Colonic mucosa (tissue), 4 donors: Measurements from ENCODE around the gene CARNS1. TPM values are rescaled to one million over a fixed set of nuclear protein-coding genes. Genes with fewer than 3 reads are reported as not detected.

Source experiments
- DNase-seq: peaks from one replicate; pipeline ENCODE4 v3.0.0-alpha.2; 2020
- H3K27ac ChIP-seq: fragments of 200-600 bp; one replicate; pipeline ENCODE4 v1.8.0; 2021
- H3K27me3 ChIP-seq: fragments of 200-600 bp; one replicate; pipeline ENCODE4 v1.8.0; 2021
- H3K36me3 ChIP-seq: fragments of 200-600 bp; one replicate; pipeline ENCODE4 v1.8.0; 2021
- H3K4me1 ChIP-seq: fragments of 200-600 bp; one replicate; pipeline ENCODE4 v1.8.0; 2021; ENCODE audit warnings: mild to moderate bottlenecking
- H3K4me3 ChIP-seq: fragments of 200-600 bp; one replicate; pipeline ENCODE4 v1.8.0; 2021
- H3K9ac ChIP-seq, 2 donors: one replicate each; pipeline ENCODE4 v1.7.0; 2013; ENCODE audit warnings: control low read depth in 2 of 2, low read depth in 2 of 2, low read length in 2 of 2
- H3K9me3 ChIP-seq: fragments of 200-600 bp; one replicate; pipeline ENCODE4 v1.8.0; 2021
- CTCF ChIP-seq: fragments of 200-600 bp; IDR thresholded peaks from one replicate; pipeline ENCODE4 v1.8.0; 2022; ENCODE audit warnings: antibody characterized with exemption, mild to moderate bottlenecking
- intact Hi-C: fragments of 100-400 bp; cut with DNase I; formaldehyde crosslinking; loops from one replicate; pipeline ENCODE4 v1.14.1; 2022
- total RNA-seq, 2 donors: library from RNA; stranded (reverse); fragmentation: NEBNext Ultra II Directional in 1 of 2; extraction: Animal tissue kit (Norgen Biotek cat#: 25700) in 1 of 2; gene quantifications; one replicate each; pipeline ENCODE4 v1.2.1, GENCODE V29; 2021
- donor health status: healthy.
- donor health status: DM: no; HTN: no; CAD: no.
- donor health status: DM: no; HTN: no; CAD: no.

CARNS1 gene
- total RNA-seq, 2 donors from 2014 or later: 0.20 to 0.32 TPM

GRCh38 chr11:67387069-67387468 is 28.4 kb upstream of the CARNS1 start:
- TF ChIP-seq CTCF: no peak
- H3K27me3 ChIP-seq: no peaks in the 10 kb centered on the region
- no peak for DNase-seq
- H3K9me3 ChIP-seq: no peaks in the 10 kb centered on the region
- no peaks in the 10 kb centered on the region for H3K36me3 ChIP-seq
- H3K9ac ChIP-seq: peak overlapping the region in 1 of 2 donors; percentile 17
- H3K27ac ChIP-seq: no peak overlapping the region
- no peaks in the 10 kb centered on the region for H3K4me1 ChIP-seq
- no peak overlapping the region for H3K4me3 ChIP-seq
- intact Hi-C loops: no loop called here

GRCh38 chr11:67387518-67387917 is 28.0 kb upstream of the CARNS1 start:
- no peak overlapping the region for H3K27ac ChIP-seq
- TF ChIP-seq CTCF: no peak
- no peaks in the 10 kb centered on the region for H3K9me3 ChIP-seq
- no peaks in the 10 kb centered on the region for H3K36me3 ChIP-seq
- H3K4me3 ChIP-seq: no peak overlapping the region
- no peak overlapping the region for H3K9ac ChIP-seq
- intact Hi-C loops: no loop called here
- H3K27me3 ChIP-seq: no peaks in the 10 kb centered on the region
- peaks cover 2% of the 10 kb centered on the region for H3K4me1 ChIP-seq
- no peak for DNase-seq

GRCh38 chr11:67389477-67389876 is 26.0 kb upstream of the CARNS1 start:
- no peak overlapping the region for H3K4me3 ChIP-seq
- no peak overlapping the region for H3K27ac ChIP-seq
- no peaks in the 10 kb centered on the region for H3K36me3 ChIP-seq
- H3K9ac ChIP-seq: peak overlapping the region in 1 of 2 donors; percentile 31
- H3K4me1 ChIP-seq: peaks cover 5% of the 10 kb centered on the region
- H3K27me3 ChIP-seq: no peaks in the 10 kb centered on the region
- intact Hi-C loops: no loop called here
- H3K9me3 ChIP-seq: no peaks in the 10 kb centered on the region
- TF ChIP-seq CTCF: peak; percentile 37
- peak; percentile 83 for DNase-seq

- H3K9me3 ChIP-seq: no peaks in the 10 kb centered on the region
- H3K36me3 ChIP-seq: no peaks in the 10 kb centered on the region
- no peak for TF ChIP-seq CTCF
- H3K27ac ChIP-seq: peak overlapping the region; percentile 81
- peak overlapping the region; percentile 81 to 91 for H3K9ac ChIP-seq
- intact Hi-C loops: loop anchor here (5.0 kb wide), 1 partner anchor 116 kb away; the partner anchor contains the start of genes CDK2AP2 and PITPNM1
- peak overlapping the region; percentile 81 for H3K4me3 ChIP-seq
- H3K4me1 ChIP-seq: peaks cover 5% of the 10 kb centered on the region
- no peak for DNase-seq
- no peaks in the 10 kb centered on the region for H3K27me3 ChIP-seq
These were observed 24.6 kb upstream of the CARNS1 start for GRCh38 chr11:67390947-67391303.

- Histone ChIP-seq H3K4me1 (peaks cover 5% of the 10 kb centered on the region), H3K4me3 (peak within 1 kb of the TSS; percentile 81), H3K9me3 (no peaks in the 10 kb centered on the region), H3K27ac (peak within 1 kb of the TSS; percentile 81), H3K9ac (peak within 1 kb of the TSS; percentile 91), H3K36me3 (no peaks in the 10 kb centered on the region), H3K27me3 (no peaks in the 10 kb centered on the region)
- no peak for TF ChIP-seq CTCF
- intact Hi-C loops: loop anchor here (5.0 kb wide), 1 partner anchor 116 kb away; the partner anchor contains the start of genes CDK2AP2 and PITPNM1
- DNase-seq: peak; percentile 97
These were observed 23.9 kb upstream of the CARNS1 start, which contains the start of gene RAD9A for GRCh38 chr11:67391304-67392182. TSS of gene RAD9A (plus strand) at chr11:67391986. CDS start at chr11:67392045, 59 bp downstream.
